GM12865 (cell line): Measurements from ENCODE around the gene CLECL1.
"Not testable (repeated sequence)": the region's sequence is repeated elsewhere in the genome, so short reads cannot be mapped to it uniquely, and the experiment has no call there.

ENCODE experiments used
- DNase-seq: peaks from one replicate; pipeline ENCODE4 v3.0.0; 2010; ENCODE audit warnings: low read depth
- H3K4me3 ChIP-seq: 2 replicates; pipeline ENCODE4 v1.5.1; 2011; ENCODE audit warnings: mild to moderate bottlenecking, low read depth, low read length, control low read depth
- TF ChIP-seq, protein P1 (sequence below): IDR thresholded peaks from 2 replicates; pipeline ENCODE4 v1.5.1; 2011; ENCODE audit warnings: low read length, control low read depth, low read depth, inconsistent platforms; ENCODE audit not compliant: insufficient read depth; ENCODE audit errors: missing control alignments

Gene CLECL1

DNA sequence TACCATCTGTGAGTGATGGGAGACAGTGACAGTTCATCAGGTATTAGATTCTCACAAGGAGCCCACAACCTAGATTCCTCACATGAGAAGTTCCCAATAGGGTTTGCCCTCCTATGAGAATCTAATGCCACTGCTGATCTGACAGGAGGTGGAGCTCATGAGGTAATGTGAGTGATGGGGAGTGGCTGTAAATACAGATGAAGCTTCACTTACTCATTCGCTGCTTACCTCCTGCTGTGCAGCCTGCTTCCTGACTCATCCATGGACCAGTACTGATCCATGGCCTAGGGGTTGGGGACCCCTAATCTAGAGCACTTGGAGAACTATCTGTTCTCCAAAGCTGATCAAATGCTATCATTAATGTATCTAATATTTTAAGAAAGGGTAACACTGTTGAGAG is 45.7 kb downstream of the CLECL1 start:
- DNase-seq = no peak
- H3K4me3 ChIP-seq = no peak overlapping the region
- TF ChIP-seq, protein P1, sequence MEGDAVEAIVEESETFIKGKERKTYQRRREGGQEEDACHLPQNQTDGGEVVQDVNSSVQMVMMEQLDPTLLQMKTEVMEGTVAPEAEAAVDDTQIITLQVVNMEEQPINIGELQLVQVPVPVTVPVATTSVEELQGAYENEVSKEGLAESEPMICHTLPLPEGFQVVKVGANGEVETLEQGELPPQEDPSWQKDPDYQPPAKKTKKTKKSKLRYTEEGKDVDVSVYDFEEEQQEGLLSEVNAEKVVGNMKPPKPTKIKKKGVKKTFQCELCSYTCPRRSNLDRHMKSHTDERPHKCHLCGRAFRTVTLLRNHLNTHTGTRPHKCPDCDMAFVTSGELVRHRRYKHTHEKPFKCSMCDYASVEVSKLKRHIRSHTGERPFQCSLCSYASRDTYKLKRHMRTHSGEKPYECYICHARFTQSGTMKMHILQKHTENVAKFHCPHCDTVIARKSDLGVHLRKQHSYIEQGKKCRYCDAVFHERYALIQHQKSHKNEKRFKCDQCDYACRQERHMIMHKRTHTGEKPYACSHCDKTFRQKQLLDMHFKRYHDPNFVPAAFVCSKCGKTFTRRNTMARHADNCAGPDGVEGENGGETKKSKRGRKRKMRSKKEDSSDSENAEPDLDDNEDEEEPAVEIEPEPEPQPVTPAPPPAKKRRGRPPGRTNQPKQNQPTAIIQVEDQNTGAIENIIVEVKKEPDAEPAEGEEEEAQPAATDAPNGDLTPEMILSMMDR = no peak

- no peak overlapping the region for H3K4me3 ChIP-seq
- DNase-seq = no peak
- TF ChIP-seq, protein P1 = no peak
Observed at GRCh38 chr12:9685915-9686314, 47.0 kb downstream of the CLECL1 start.

DNA sequence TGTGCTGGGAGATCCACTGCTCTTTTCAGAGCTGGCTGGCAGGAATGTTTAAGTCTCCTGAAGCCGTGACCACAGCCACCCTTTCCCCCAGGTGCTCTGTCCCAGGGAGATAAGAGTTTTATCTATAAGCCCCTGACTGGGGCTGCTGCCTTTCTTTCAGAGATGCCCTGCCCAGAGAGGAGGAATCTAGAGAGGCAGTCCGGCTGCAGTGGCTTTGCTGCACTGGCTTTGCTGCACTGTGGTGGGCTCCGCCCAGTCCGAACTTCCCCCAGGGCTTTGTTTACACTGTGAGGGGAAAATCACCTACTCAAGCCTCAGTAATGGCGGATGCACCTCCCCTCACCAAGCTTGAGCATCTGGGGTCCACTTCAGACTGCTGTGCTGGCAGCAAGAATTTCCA is 47.5 kb downstream of the CLECL1 start:
- DNase-seq, H3K4me3 ChIP-seq: not testable (repeated sequence)

GRCh38 chr12:9682949-9683348 is 49.9 kb downstream of the CLECL1 start:
- DNase-seq, H3K4me3 ChIP-seq: not testable (repeated sequence)

GRCh38 chr12:9682508-9682907 is 50.4 kb downstream of the CLECL1 start:
- DNase-seq, H3K4me3 ChIP-seq: not testable (repeated sequence)

GRCh38 chr12:9674226-9674590 is 58.7 kb downstream of the CLECL1 start:
- peak overlapping the region; percentile 57 for H3K4me3 ChIP-seq
- TF ChIP-seq, protein P1 = no peak
- DNase-seq = peak; percentile 79

DNA sequence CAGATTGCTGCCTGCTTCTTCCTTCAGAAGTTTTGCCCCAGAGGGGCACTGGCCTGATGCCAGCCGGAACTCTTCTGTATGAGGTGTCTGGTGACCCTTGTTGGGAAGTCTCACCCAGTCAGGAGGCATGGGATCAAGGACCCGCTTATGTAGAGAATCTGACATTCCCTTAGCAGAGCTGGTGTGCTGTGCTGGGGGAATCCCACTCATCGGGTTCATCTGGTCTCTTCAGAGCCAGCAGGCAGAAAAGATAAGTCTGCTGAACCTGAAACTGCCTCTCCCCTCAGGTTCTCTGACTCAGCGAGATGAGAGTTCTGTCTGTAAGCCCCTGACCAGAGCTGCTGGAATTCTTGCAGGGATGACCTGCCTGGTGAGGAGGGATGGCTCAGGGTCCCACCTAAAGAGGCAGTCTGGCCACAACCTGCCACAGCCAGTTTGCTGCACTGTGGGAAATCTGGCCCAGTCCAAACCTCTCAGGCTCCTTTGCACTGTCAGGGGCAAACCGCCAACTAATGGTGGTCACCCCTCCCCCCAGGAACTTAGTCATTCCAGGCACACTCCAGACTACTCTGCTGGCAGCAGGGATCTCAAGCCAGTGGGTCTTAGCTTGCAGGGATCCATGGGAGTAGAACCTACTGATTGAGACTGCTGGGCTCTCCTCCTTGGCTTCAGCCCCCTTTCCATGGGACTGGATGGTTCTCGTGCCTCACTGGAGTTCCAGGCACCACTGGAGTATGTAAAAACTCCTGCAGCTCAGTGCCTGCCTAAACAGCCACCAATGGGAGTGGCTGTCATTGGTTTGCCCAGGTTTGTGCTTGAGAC is 59.3 kb downstream of the CLECL1 start:
- TF ChIP-seq, protein P1 = no peak
- DNase-seq = peak; percentile 83
- peak overlapping the region; percentile 57 for H3K4me3 ChIP-seq
